SK-N-SH (cell line): ENCODE results near the gene TMEM151A. TPM values are rescaled to one million over a fixed set of nuclear protein-coding genes. Genes with fewer than 3 reads are reported as not detected.

ENCODE experiments used
- CTCF ChIA-PET: fragments of 300-600, 350-600 bp; formaldehyde crosslinking; extraction: SDS; loops from one replicate; lab custom pipeline; 2021; lab: Yijun Ruan, JAX
- POLR2A ChIA-PET: fragments of 350-600 bp; sonication (Branson Sonifier 250); formaldehyde crosslinking; extraction: SDS; loops from one replicate; lab custom pipeline; 2020; ENCODE audit warnings: antibody characterized with exemption, inconsistent platforms; lab: Yijun Ruan, JAX
- DNase-seq: peaks from one replicate; pipeline ENCODE4 v3.0.0; 2012
- H2AFZ ChIP-seq: fragments of 200-600 bp; sonication (generic); 2 replicates; pipeline ENCODE4 v1.8.1; 2016; ENCODE audit warnings: antibody characterized with exemption, mild to moderate bottlenecking, low read depth
- H3F3A ChIP-seq: fragments of 200-600 bp; sonication (generic); replicated peaks from 2 replicates; pipeline ENCODE3; 2016; ENCODE audit warnings: antibody characterized with exemption, mild to moderate bottlenecking; ENCODE audit not compliant: insufficient read depth
- H3K27ac ChIP-seq, 2 experiments: fragments of 200-500 bp in 1 of 2; fragments of 200-600 bp in 1 of 2; sonication (Bioruptor generic) in 1 of 2; sonication (generic), shearing (Covaris generic) in 1 of 2; 2 replicates each; pipeline versions ENCODE4 v1.5.1 to v1.6.1; 2014 to 2016; ENCODE audit warnings: low read depth in 2 of 2, inconsistent platforms in 1 of 2, low read length in 1 of 2, mild to moderate bottlenecking in 1 of 2, mixed read lengths in 1 of 2
- H3K27me3 ChIP-seq: fragments of 200-600 bp; sonication (generic), shearing (Covaris generic); 2 replicates; pipeline ENCODE4 v1.6.1; 2016; ENCODE audit warnings: mixed run types; ENCODE audit not compliant: insufficient read depth
- H3K36me3 ChIP-seq, 2 experiments: fragments of 200-500 bp in 1 of 2; fragments of 200-600 bp in 1 of 2; sonication (Bioruptor generic) in 1 of 2; sonication (generic) in 1 of 2; replicated peaks in 1 of 2; 2 replicates each; pipeline versions ENCODE3 to v1.5.1; 2014 to 2016; ENCODE audit warnings: low read length in 1 of 2, mild to moderate bottlenecking in 1 of 2; ENCODE audit not compliant: insufficient read depth in 2 of 2, control insufficient read depth in 1 of 2
- H3K4me1 ChIP-seq, 2 experiments: fragments of 200-500 bp in 1 of 2; fragments of 200-600 bp in 1 of 2; sonication (Bioruptor generic) in 1 of 2; sonication (generic), shearing (Covaris generic) in 1 of 2; 2 replicates each; pipeline versions ENCODE4 v1.5.1 to v1.6.1; 2014 to 2016; ENCODE audit warnings: low read depth in 1 of 2, low read length in 1 of 2, mixed run types in 1 of 2; ENCODE audit not compliant: insufficient read depth in 2 of 2, control insufficient read depth in 1 of 2
- H3K4me2 ChIP-seq: fragments of 200-600 bp; sonication (generic), shearing (Covaris generic); 2 replicates; pipeline ENCODE4 v1.6.1; 2017; ENCODE audit warnings: mixed run types
- H3K4me3 ChIP-seq, 2 experiments: fragments of 200-500 bp in 1 of 2; fragments of 200-600 bp in 1 of 2; sonication (Bioruptor generic) in 1 of 2; sonication (generic), shearing (Covaris generic) in 1 of 2; 2 replicates each; pipeline versions ENCODE4 v1.5.1 to v1.8.1; 2014 to 2016; ENCODE audit warnings: low read depth in 2 of 2, inconsistent platforms in 1 of 2, low read length in 1 of 2, mild to moderate bottlenecking in 1 of 2, mixed read lengths in 1 of 2, moderate library complexity in 1 of 2
- H3K79me2 ChIP-seq: fragments of 200-600 bp; sonication (generic); 2 replicates; pipeline ENCODE4 v1.8.1; 2017; ENCODE audit warnings: mild to moderate bottlenecking; ENCODE audit not compliant: insufficient read depth
- H3K9ac ChIP-seq: fragments of 200-600 bp; sonication (generic); 2 replicates; pipeline ENCODE4 v1.6.1; 2017; ENCODE audit warnings: mixed run types
- H3K9me2 ChIP-seq: fragments of 200-600 bp; sonication (generic); 2 replicates; pipeline ENCODE4 v1.6.1; 2017; ENCODE audit warnings: mixed run types
- H3K9me3 ChIP-seq: fragments of 200-600 bp; sonication (generic); 2 replicates; pipeline ENCODE4 v1.6.1; 2017; ENCODE audit warnings: mixed run types, mild to moderate bottlenecking, moderate library complexity
- H4K20me1 ChIP-seq: fragments of 200-600 bp; sonication (generic); 2 replicates; pipeline ENCODE4 v1.6.1; 2017; ENCODE audit warnings: mild to moderate bottlenecking, mixed run types; ENCODE audit not compliant: insufficient read depth
- FOSL2 ChIP-seq: IDR thresholded peaks from 2 replicates; pipeline ENCODE4 v1.4.0; 2012; ENCODE audit warnings: low read depth, mild to moderate bottlenecking, moderate library complexity, borderline replicate concordance
- FOXJ3 ChIP-seq: sonication (generic); formaldehyde crosslinking; IDR thresholded peaks from 2 replicates; pipeline ENCODE4 v1.5.1; 2020; ENCODE audit warnings: mild to moderate bottlenecking, missing genetic modification reagents
- GATA2 ChIP-seq: sonication (generic); formaldehyde crosslinking; IDR thresholded peaks from 2 replicates; pipeline ENCODE4 v1.5.0; 2020; ENCODE audit warnings: mild to moderate bottlenecking, missing genetic modification reagents
- REST ChIP-seq: IDR thresholded peaks from 2 replicates; pipeline ENCODE4 v1.6.1; 2012; ENCODE audit warnings: mild to moderate bottlenecking, low read depth, low read length, moderate library complexity
- SIN3A ChIP-seq: IDR thresholded peaks from 2 replicates; pipeline ENCODE4 v1.6.1; 2012; ENCODE audit warnings: low read depth, mild to moderate bottlenecking, low read length, moderate library complexity, borderline replicate concordance
- WGBS: methylation state at CpG from one replicate; pipeline ENCODE4 v1.1.6; 2017; ENCODE audit warnings: low lambda C conversion rate; 5-methylcytosine and 5-hydroxymethylcytosine counted together
- polyA plus RNA-seq, 3 experiments: library from polyadenylated mRNA; depleted of rRNA; stranded (reverse); fragments of >200 nt; gene quantifications; 2 replicates each; pipeline ENCODE4 v1.2.3, GENCODE V29; 2012
- TF ChIP-seq, protein P1 (sequence below): IDR thresholded peaks from 2 replicates; pipeline ENCODE4 v1.4.0; 2012; ENCODE audit warnings: low read depth, borderline replicate concordance

The TMEM151A gene
- polyA plus RNA-seq, 1 of the 3 experiments (the other 2 are of a cell fraction) = 0.35 TPM

DNA sequence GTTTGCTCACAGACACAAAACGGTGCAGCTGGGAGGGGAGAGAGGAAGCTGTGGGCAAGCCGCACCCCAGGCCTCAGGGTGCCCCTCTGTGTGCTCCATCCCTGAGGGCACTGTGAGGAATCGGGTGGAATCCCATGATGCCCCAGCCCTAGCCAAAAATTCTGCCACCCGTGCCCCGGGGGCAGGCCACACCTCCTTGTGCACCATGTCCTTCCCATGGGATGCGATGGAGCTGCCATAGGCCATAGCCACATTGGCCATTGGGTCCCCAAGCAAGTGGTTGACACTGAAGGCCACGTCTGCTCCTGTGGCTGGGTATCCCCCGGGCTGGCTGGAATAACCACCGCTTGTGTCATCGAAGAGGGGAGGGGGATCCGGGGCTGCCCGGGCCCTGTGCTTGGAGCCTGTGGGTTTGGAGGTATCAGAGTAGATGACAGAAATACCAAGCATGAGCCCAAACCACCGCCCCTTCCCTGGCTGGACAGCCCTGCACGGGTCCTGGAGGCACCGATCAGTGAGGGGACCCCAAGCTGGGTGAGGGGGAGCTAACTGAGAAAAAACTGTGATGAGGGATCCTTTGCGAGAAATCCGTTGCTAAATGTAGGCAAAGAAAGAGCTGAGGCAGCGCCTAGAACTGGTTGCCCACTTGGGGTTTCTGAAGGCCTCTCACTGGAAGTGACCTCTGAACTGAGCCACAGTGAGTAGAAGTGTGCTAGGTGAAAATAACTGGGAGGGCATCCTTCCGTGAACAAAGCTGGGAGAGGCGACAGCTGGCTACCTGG is 3.6 kb upstream of the TMEM151A start:
- 10% methylated on average over 17 of the region's 20 CpGs for WGBS
- H3K9me3 ChIP-seq = no peaks in the 10 kb centered on the region
- H3K27me3 ChIP-seq = no peaks in the 10 kb centered on the region
- H3K9ac ChIP-seq = peak overlapping the region; percentile 86
- H3K27ac ChIP-seq = peak overlapping the region; percentile 93 to 97
- H3K36me3 ChIP-seq = peaks cover 0 to 30% of the 10 kb centered on the region in 2 experiments
- CTCF ChIA-PET = interaction anchor here (0.9 to 6.2 kb wide), 8 partner anchors 10 to 121 kb away, joined by 3 to 63 read pairs (median 6); partner anchors contain the start of genes CNIH2, RAB1B and RIN1
- H3F3A ChIP-seq = peaks cover 12% of the 10 kb centered on the region
- peak; percentile 49 for DNase-seq
- H3K79me2 ChIP-seq = peaks cover 37% of the 10 kb centered on the region; the same call in 1 of the 2 replicates
- H4K20me1 ChIP-seq = peaks cover 7% of the 10 kb centered on the region; the same call in 1 of the 2 replicates
- H3K4me3 ChIP-seq = peak overlapping the region; percentile 88 to 90
- no peaks in the 10 kb centered on the region for H3K9me2 ChIP-seq
- TF ChIP-seq REST (no peak), FOXJ3 (CRISPR knock-in tag) (no peak), GATA2 (CRISPR knock-in tag) (no peak), FOSL2 (no peak), SIN3A (no peak)
- TF ChIP-seq, protein P1, sequence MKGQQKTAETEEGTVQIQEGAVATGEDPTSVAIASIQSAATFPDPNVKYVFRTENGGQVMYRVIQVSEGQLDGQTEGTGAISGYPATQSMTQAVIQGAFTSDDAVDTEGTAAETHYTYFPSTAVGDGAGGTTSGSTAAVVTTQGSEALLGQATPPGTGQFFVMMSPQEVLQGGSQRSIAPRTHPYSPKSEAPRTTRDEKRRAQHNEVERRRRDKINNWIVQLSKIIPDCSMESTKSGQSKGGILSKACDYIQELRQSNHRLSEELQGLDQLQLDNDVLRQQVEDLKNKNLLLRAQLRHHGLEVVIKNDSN = no peak
- no peak overlapping the region for H2AFZ ChIP-seq
- POLR2A ChIA-PET = interaction anchor here (0.7 to 4.2 kb wide), 8 partner anchors 7 to 48 kb away, joined by 3 to 19 read pairs (median 4); partner anchors contain the start of genes CD248, CNIH2 and RIN1
- peak overlapping the region; percentile 99 for H3K4me2 ChIP-seq
- peaks cover 7 to 39% of the 10 kb centered on the region in 2 experiments; a peak in 2 of 4 replicates for H3K4me1 ChIP-seq
